ENCODE data around the gene KLF4.

DNA sequence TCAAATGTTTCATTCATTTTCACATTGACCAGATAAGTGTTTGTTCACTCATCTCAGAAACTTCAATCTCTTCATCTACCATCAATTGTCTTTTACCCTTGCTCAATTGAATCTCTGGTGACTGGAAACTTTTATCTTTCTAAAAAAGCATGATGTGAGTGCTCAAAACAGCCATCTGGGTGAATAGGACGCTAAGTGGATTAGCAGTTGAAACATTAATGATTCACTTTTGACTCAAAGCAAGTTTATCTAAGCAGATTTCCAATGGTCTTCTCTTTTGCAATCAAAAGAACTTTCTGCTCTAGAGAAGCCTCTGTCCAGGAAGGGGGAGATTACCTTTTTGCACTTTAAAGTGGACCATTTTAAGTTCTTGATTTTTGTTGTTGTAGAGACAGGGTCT lies 22.2 kb downstream of the KLF4 start:
- TF ChIP-seq, protein P1, sequence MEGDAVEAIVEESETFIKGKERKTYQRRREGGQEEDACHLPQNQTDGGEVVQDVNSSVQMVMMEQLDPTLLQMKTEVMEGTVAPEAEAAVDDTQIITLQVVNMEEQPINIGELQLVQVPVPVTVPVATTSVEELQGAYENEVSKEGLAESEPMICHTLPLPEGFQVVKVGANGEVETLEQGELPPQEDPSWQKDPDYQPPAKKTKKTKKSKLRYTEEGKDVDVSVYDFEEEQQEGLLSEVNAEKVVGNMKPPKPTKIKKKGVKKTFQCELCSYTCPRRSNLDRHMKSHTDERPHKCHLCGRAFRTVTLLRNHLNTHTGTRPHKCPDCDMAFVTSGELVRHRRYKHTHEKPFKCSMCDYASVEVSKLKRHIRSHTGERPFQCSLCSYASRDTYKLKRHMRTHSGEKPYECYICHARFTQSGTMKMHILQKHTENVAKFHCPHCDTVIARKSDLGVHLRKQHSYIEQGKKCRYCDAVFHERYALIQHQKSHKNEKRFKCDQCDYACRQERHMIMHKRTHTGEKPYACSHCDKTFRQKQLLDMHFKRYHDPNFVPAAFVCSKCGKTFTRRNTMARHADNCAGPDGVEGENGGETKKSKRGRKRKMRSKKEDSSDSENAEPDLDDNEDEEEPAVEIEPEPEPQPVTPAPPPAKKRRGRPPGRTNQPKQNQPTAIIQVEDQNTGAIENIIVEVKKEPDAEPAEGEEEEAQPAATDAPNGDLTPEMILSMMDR (IDR thresholded peaks at IDR 0.05), result no peak
- TF ChIP-seq EP300 (IDR thresholded peaks at IDR 0.05), result no peak
- no peak for TF ChIP-seq POLR2A (IDR thresholded peaks at IDR 0.05)

All from gastroesophageal sphincter (tissue), 3 donors.